ENCODE results near the gene RIC3.

RIC3 gene

GRCh38 chr11:8105666-8106065, 63.2 kb downstream of the RIC3 start:
- no peak overlapping the region for H3K27ac ChIP-seq (ENCODE audit: low read length)
- DNase-seq = no peak
- H3K27me3 ChIP-seq (replicated peaks; ENCODE audit: insufficient read depth, low read length) = no peaks in the 10 kb centered on the region
- no peak overlapping the region for H3K9ac ChIP-seq (ENCODE audit: low read length)
- no peak overlapping the region for H3K4me3 ChIP-seq (ENCODE audit: low read length)
- no peaks in the 10 kb centered on the region for H3K9me2 ChIP-seq (replicated peaks; ENCODE audit: insufficient read depth, low read length)
- no peaks in the 10 kb centered on the region for H3K79me2 ChIP-seq (ENCODE audit: low read length)
- H3F3A ChIP-seq (ENCODE audit: insufficient read depth, low read length) = no peaks in the 10 kb centered on the region
- H3K4me1 ChIP-seq (ENCODE audit: low read length) = no peaks in the 10 kb centered on the region
- no peaks in the 10 kb centered on the region for H3K36me3 ChIP-seq (replicated peaks; ENCODE audit: insufficient read depth, low read length)
- H3K9me3 ChIP-seq (replicated peaks; ENCODE audit: insufficient read depth, low read length) = no peaks in the 10 kb centered on the region
- no peak overlapping the region for H3K4me2 ChIP-seq (ENCODE audit: low read depth, low read length)
- H4K20me1 ChIP-seq (ENCODE audit: insufficient read depth, low read length) = no peaks in the 10 kb centered on the region
- TF ChIP-seq, protein P1, sequence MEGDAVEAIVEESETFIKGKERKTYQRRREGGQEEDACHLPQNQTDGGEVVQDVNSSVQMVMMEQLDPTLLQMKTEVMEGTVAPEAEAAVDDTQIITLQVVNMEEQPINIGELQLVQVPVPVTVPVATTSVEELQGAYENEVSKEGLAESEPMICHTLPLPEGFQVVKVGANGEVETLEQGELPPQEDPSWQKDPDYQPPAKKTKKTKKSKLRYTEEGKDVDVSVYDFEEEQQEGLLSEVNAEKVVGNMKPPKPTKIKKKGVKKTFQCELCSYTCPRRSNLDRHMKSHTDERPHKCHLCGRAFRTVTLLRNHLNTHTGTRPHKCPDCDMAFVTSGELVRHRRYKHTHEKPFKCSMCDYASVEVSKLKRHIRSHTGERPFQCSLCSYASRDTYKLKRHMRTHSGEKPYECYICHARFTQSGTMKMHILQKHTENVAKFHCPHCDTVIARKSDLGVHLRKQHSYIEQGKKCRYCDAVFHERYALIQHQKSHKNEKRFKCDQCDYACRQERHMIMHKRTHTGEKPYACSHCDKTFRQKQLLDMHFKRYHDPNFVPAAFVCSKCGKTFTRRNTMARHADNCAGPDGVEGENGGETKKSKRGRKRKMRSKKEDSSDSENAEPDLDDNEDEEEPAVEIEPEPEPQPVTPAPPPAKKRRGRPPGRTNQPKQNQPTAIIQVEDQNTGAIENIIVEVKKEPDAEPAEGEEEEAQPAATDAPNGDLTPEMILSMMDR (IDR thresholded peaks at IDR 0.05; ENCODE audit: low read length) = no peak
- TF ChIP-seq EZH2phosphoT487 (IDR thresholded peaks at IDR 0.05; ENCODE audit: low read length) (no peak), EZH2 (optimal IDR thresholded peaks at IDR 0.05; ENCODE audit: low read depth, low read length) (no peak)
- no peak overlapping the region for H2AFZ ChIP-seq (ENCODE audit: low read length)

- no peaks in the 10 kb centered on the region for H3F3A ChIP-seq (ENCODE audit: insufficient read depth, low read length)
- no peaks in the 10 kb centered on the region for H3K4me1 ChIP-seq (ENCODE audit: low read length)
- no peak overlapping the region for H3K4me3 ChIP-seq (ENCODE audit: low read length)
- H3K4me2 ChIP-seq (ENCODE audit: low read depth, low read length) = no peak overlapping the region
- no peak for DNase-seq
- H4K20me1 ChIP-seq (ENCODE audit: insufficient read depth, low read length) = no peaks in the 10 kb centered on the region
- no peak overlapping the region for H2AFZ ChIP-seq (ENCODE audit: low read length)
- TF ChIP-seq EZH2 (optimal IDR thresholded peaks at IDR 0.05; ENCODE audit: low read depth, low read length) = no peak
- TF ChIP-seq, protein P1 (IDR thresholded peaks at IDR 0.05; ENCODE audit: low read length) = no peak
- no peaks in the 10 kb centered on the region for H3K79me2 ChIP-seq (ENCODE audit: low read length)
- H3K36me3 ChIP-seq (replicated peaks; ENCODE audit: insufficient read depth, low read length) = no peaks in the 10 kb centered on the region
- no peaks in the 10 kb centered on the region for H3K9me2 ChIP-seq (replicated peaks; ENCODE audit: insufficient read depth, low read length)
- H3K27me3 ChIP-seq (replicated peaks; ENCODE audit: insufficient read depth, low read length) = no peaks in the 10 kb centered on the region
- no peak overlapping the region for H3K9ac ChIP-seq (ENCODE audit: low read length)
- H3K9me3 ChIP-seq (replicated peaks; ENCODE audit: insufficient read depth, low read length) = no peaks in the 10 kb centered on the region
- no peak overlapping the region for H3K27ac ChIP-seq (ENCODE audit: low read length)
These were observed 63.7 kb downstream of the RIC3 start for GRCh38 chr11:8105133-8105532.

GRCh38 chr11:8103909-8104308, 64.9 kb downstream of the RIC3 start:
- Histone ChIP-seq H2AFZ (ENCODE audit: low read length) (no peak overlapping the region), H3K9me2 (replicated peaks; ENCODE audit: insufficient read depth, low read length) (no peaks in the 10 kb centered on the region), H3K27me3 (replicated peaks; ENCODE audit: insufficient read depth, low read length) (no peaks in the 10 kb centered on the region), H3K4me3 (ENCODE audit: low read length) (no peak overlapping the region), H3K9ac (ENCODE audit: low read length) (no peak overlapping the region), H3K27ac (ENCODE audit: low read length) (no peak overlapping the region), H3K9me3 (replicated peaks; ENCODE audit: insufficient read depth, low read length) (no peaks in the 10 kb centered on the region), H3F3A (ENCODE audit: insufficient read depth, low read length) (no peaks in the 10 kb centered on the region), H3K4me2 (ENCODE audit: low read depth, low read length) (no peak overlapping the region), H4K20me1 (ENCODE audit: insufficient read depth, low read length) (no peaks in the 10 kb centered on the region), H3K4me1 (ENCODE audit: low read length) (no peaks in the 10 kb centered on the region), H3K36me3 (replicated peaks; ENCODE audit: insufficient read depth, low read length) (no peaks in the 10 kb centered on the region), H3K79me2 (ENCODE audit: low read length) (no peaks in the 10 kb centered on the region)
- no peak for DNase-seq
- TF ChIP-seq, protein P1 (IDR thresholded peaks at IDR 0.05; ENCODE audit: low read length) = no peak
- TF ChIP-seq EZH2phosphoT487 (IDR thresholded peaks at IDR 0.05; ENCODE audit: low read length) = no peak
- no peak for TF ChIP-seq EZH2 (optimal IDR thresholded peaks at IDR 0.05; ENCODE audit: low read depth, low read length)

Data from MM.1S (cell line).